Measurements from ENCODE around the gene RMP24.

- TF ChIP-seq EZH2 (IDR thresholded peaks at IDR 0.05; ENCODE audit: low read length, missing control alignments), result no peak
- no peak for TF ChIP-seq CTCF (conservative IDR thresholded peaks at IDR 0.05 in 1 of 2, IDR thresholded peaks at IDR 0.05 in 1 of 2; ENCODE audit: low read depth in 1 of 2, low read length in 2 of 2)
These were observed 48.4 kb upstream of the RMP24 start for GRCh38 chr18:35923939-35924684.
